B cell (primary cell): ENCODE data around the gene ABCA13. TPM values are rescaled to one million over a fixed set of nuclear protein-coding genes. Genes with fewer than 3 reads are reported as not detected.

Source experiments
- ATAC-seq: fragments of 200-7000 bp; cut with Tn5 transposase; one replicate; pipeline ENCODE4 v1.10.0; 2021; ENCODE audit warnings: low read depth, mild to moderate bottlenecking, moderate number of reproducible peaks, moderate library complexity
- CTCF ChIA-PET: fragments of 350-600 bp; sonication (Branson Sonifier 250); formaldehyde crosslinking; loops from one replicate; lab custom pipeline; 2021; ENCODE audit warnings: antibody characterized with exemption, inconsistent platforms; lab: Charles Lee
- POLR2A ChIA-PET: fragments of 350-600 bp; sonication (Branson Sonifier 250); formaldehyde crosslinking; loops from one replicate; lab custom pipeline; 2021; ENCODE audit warnings: antibody characterized with exemption; lab: Charles Lee
- DNase-seq: peaks from one replicate; pipeline ENCODE4 v3.0.0; 2013
- H2AFZ ChIP-seq: 2 replicates; pipeline ENCODE4 v1.6.1; 2012; ENCODE audit warnings: mild to moderate bottlenecking, low read depth, low read length; ENCODE audit not compliant: insufficient read depth, poor library complexity, severe bottlenecking
- H3K27ac ChIP-seq, 2 donors: 1 replicate in 1 of 2; 2 replicates in 1 of 2; pipeline ENCODE4 v1.5.1; 2012 to 2013; ENCODE audit warnings: low read length in 2 of 2, mild to moderate bottlenecking in 2 of 2, moderate library complexity in 1 of 2
- H3K27me3 ChIP-seq, 4 experiments: fragments of 200-600 bp in 1 of 4; sonication (generic) in 1 of 4; replicated peaks in 1 of 4; 1 replicate in 2 of 4; 2 replicates in 2 of 4; pipeline versions ENCODE4 v1.6.1 to v1.7.0; 2013 to 2016; ENCODE audit warnings: low read length in 3 of 4, mild to moderate bottlenecking in 2 of 4, mixed read lengths in 1 of 4, moderate library complexity in 1 of 4; ENCODE audit not compliant: insufficient read depth in 4 of 4, control insufficient read depth in 3 of 4; ENCODE audit errors: control extremely low read depth in 1 of 4
- H3K36me3 ChIP-seq, 2 experiments: replicated peaks in 1 of 2; 1 replicate in 1 of 2; 2 replicates in 1 of 2; pipeline versions ENCODE4 v1.6.1 to v1.7.1; 2013; ENCODE audit warnings: low read length in 1 of 2; ENCODE audit not compliant: insufficient read depth in 2 of 2, control insufficient read depth in 1 of 2; ENCODE audit errors: control extremely low read depth in 1 of 2, extremely low read depth in 1 of 2
- H3K4me1 ChIP-seq, 2 donors: fragments of 200-600 bp in 1 of 2; sonication (generic) in 1 of 2; 1 replicate in 1 of 2; 2 replicates in 1 of 2; pipeline versions ENCODE4 v1.5.1 to v1.6.1; 2013 to 2017; ENCODE audit warnings: low read length in 2 of 2; ENCODE audit not compliant: control insufficient read depth in 2 of 2, insufficient read depth in 2 of 2
- H3K4me2 ChIP-seq: replicated peaks from 2 replicates; pipeline ENCODE3; 2012; ENCODE audit warnings: mild to moderate bottlenecking, low read depth, low read length; ENCODE audit not compliant: poor library complexity, severe bottlenecking
- H3K4me3 ChIP-seq, 5 experiments: fragments of 200-600 bp in 1 of 5; sonication (generic) in 1 of 5; 1 replicate in 3 of 5; 2 replicates in 2 of 5; pipeline versions ENCODE4 v1.5.1 to v1.7.0; 2011 to 2016; ENCODE audit warnings: low read length in 4 of 5, mild to moderate bottlenecking in 4 of 5, low read depth in 2 of 5, control low read depth in 1 of 5, moderate library complexity in 1 of 5; ENCODE audit not compliant: insufficient read depth in 1 of 5; ENCODE audit errors: control extremely low read depth in 1 of 5, extremely low read depth in 1 of 5
- H3K79me2 ChIP-seq: fragments of 200-600 bp; sonication (generic); one replicate; pipeline ENCODE4 v1.6.0; 2016; ENCODE audit warnings: low read length; ENCODE audit not compliant: control insufficient read depth, insufficient read depth
- H3K9ac ChIP-seq: fragments of 200-600 bp; sonication (generic); 2 replicates; pipeline ENCODE4 v1.6.1; 2017; ENCODE audit warnings: mild to moderate bottlenecking, low read length, moderate library complexity
- H3K9me3 ChIP-seq, 3 donors: one replicate each; pipeline versions ENCODE4 v1.6.1 to v1.7.1; 2013; ENCODE audit warnings: low read length in 2 of 3; ENCODE audit not compliant: control insufficient read depth in 2 of 3, insufficient read depth in 1 of 3; ENCODE audit errors: control extremely low read depth in 1 of 3
- H4K20me1 ChIP-seq: 2 replicates; pipeline ENCODE4 v1.6.0; 2012; ENCODE audit warnings: mild to moderate bottlenecking, low read length; ENCODE audit not compliant: insufficient read depth, control insufficient read depth, poor library complexity, severe bottlenecking
- H3K27ac Mint-ChIP-seq: one replicate; pipeline ENCODE4 v1.8.0; 2021; ENCODE audit warnings: mixed read lengths
- H3K27me3 Mint-ChIP-seq: one replicate; pipeline ENCODE4 v1.8.0; 2021; ENCODE audit warnings: mixed read lengths
- H3K4me1 Mint-ChIP-seq: one replicate; pipeline ENCODE4 v1.8.0; 2021; ENCODE audit warnings: mixed read lengths
- H3K4me3 Mint-ChIP-seq: one replicate; pipeline ENCODE4 v1.8.0; 2021; ENCODE audit warnings: mixed read lengths
- H3K9me3 Mint-ChIP-seq: one replicate; pipeline ENCODE4 v1.8.0; 2022; ENCODE audit warnings: mixed read lengths; ENCODE audit not compliant: insufficient read depth
- CTCF ChIP-seq: fragments of 200-600 bp; IDR thresholded peaks from one replicate; pipeline ENCODE4 v1.8.0; 2022; ENCODE audit warnings: antibody characterized with exemption, mild to moderate bottlenecking
- EZH2 ChIP-seq: IDR thresholded peaks from 2 replicates; pipeline ENCODE4 v1.6.1; 2012; ENCODE audit warnings: borderline replicate concordance, low read depth, mild to moderate bottlenecking, moderate library complexity, low read length; ENCODE audit not compliant: insufficient read depth, poor library complexity, severe bottlenecking
- WGBS: methylation state at CpG from one replicate; pipeline ENCODE4 v1.1.5; 2013; ENCODE audit warnings: missing lambda C conversion rate; ENCODE audit not compliant: insufficient coverage; 5-methylcytosine and 5-hydroxymethylcytosine counted together
- intact Hi-C: fragments of 100-400 bp; cut with micrococcal nuclease; formaldehyde crosslinking; loops from one replicate; pipeline ENCODE4 v1.10.0; 2022
- polyA plus RNA-seq: library from polyadenylated mRNA; depleted of rRNA; stranded (reverse); fragments of >200 nt; gene quantifications from 2 replicates; pipeline ENCODE4 v1.2.3, GENCODE V29; 2012
- total RNA-seq, 2 donors: library from RNA; stranded (reverse); fragments of 120-200 nt in 1 of 2; gene quantifications; 1 replicate in 1 of 2; 2 replicates in 1 of 2; pipeline versions ENCODE4 v1.2.3 to v1.2.4, GENCODE V29; 2013 to 2022

Gene ABCA13
- total and polyA plus RNA-seq, 2 donors (not counting 1 experiment from before 2014, with no cell fraction given): not detected

GRCh38 chr7:48165157-48165556 lies 6.1 kb upstream of the ABCA13 start:
- no peaks in the 10 kb centered on the region for H3K36me3 ChIP-seq
- H4K20me1 ChIP-seq: no peaks in the 10 kb centered on the region
- H3K79me2 ChIP-seq: no peaks in the 10 kb centered on the region
- POLR2A ChIA-PET: no interaction called here
- 83% methylated on average over 1 of the region's 2 CpGs for WGBS
- H3K27me3 Mint-ChIP-seq: peaks cover 28% of the 10 kb centered on the region
- no peak overlapping the region for H3K27ac ChIP-seq
- ATAC-seq (no peak), DNase-seq (no peak)
- no peak for TF ChIP-seq EZH2
- TF ChIP-seq CTCF: no peak
- H3K27ac Mint-ChIP-seq: no peak overlapping the region
- peaks cover 0 to 5% (median 2%) of the 10 kb centered on the region in 4 experiments for H3K27me3 ChIP-seq
- H3K4me3 Mint-ChIP-seq: no peak overlapping the region
- H2AFZ ChIP-seq: no peak overlapping the region
- peaks cover 0 to 3% (median 0%) of the 10 kb centered on the region in 3 donors for H3K9me3 ChIP-seq
- peaks cover 9% of the 10 kb centered on the region for H3K9me3 Mint-ChIP-seq
- intact Hi-C loops: no loop called here
- H3K4me3 ChIP-seq: no peak overlapping the region
- H3K4me2 ChIP-seq: no peak overlapping the region
- CTCF ChIA-PET: no interaction called here
- no peaks in the 10 kb centered on the region for H3K4me1 Mint-ChIP-seq
- no peaks in the 10 kb centered on the region for H3K4me1 ChIP-seq
- no peak overlapping the region for H3K9ac ChIP-seq

GRCh38 chr7:48168159-48168558 lies 3.1 kb upstream of the ABCA13 start:
- no peaks in the 10 kb centered on the region for H3K4me1 Mint-ChIP-seq
- no peak overlapping the region for H3K27ac ChIP-seq
- no peak overlapping the region for H2AFZ ChIP-seq
- H3K27me3 ChIP-seq: no peaks in the 10 kb centered on the region
- H3K27me3 Mint-ChIP-seq: peaks cover 15% of the 10 kb centered on the region
- H3K36me3 ChIP-seq: no peaks in the 10 kb centered on the region
- intact Hi-C loops: no loop called here
- TF ChIP-seq CTCF (no peak), EZH2 (no peak)
- H3K79me2 ChIP-seq: no peaks in the 10 kb centered on the region
- DNase-seq: no peak
- ATAC-seq: no peak
- H3K9me3 Mint-ChIP-seq: peaks cover 7% of the 10 kb centered on the region
- no peak overlapping the region for H3K4me3 ChIP-seq
- H3K4me1 ChIP-seq: no peaks in the 10 kb centered on the region
- no peak overlapping the region for H3K27ac Mint-ChIP-seq
- H3K9ac ChIP-seq: no peak overlapping the region
- H3K4me2 ChIP-seq: no peak overlapping the region
- H3K9me3 ChIP-seq: no peaks in the 10 kb centered on the region
- POLR2A ChIA-PET: no interaction called here
- no peak overlapping the region for H3K4me3 Mint-ChIP-seq
- H4K20me1 ChIP-seq: no peaks in the 10 kb centered on the region
- no CpG with 5 or more reads among the region's 2 CpGs for WGBS
- CTCF ChIA-PET: no interaction called here
